Measurements from ENCODE around the gene ZC3H4. TPM values are rescaled to one million over a fixed set of nuclear protein-coding genes. Genes with fewer than 3 reads are reported as not detected.

The ZC3H4 gene
- total and polyA plus RNA-seq, 4 donors = 2.9 to 11.8 (median 6.3) TPM

- 4% methylated on average over 42 of the region's 42 CpGs for WGBS
- H3K36me3 ChIP-seq (ENCODE audit: control insufficient read depth in 4 of 4, insufficient read depth in 3 of 4, low read depth in 1 of 4, low read length in 3 of 4) = no peaks in the 10 kb centered on the region
- H3K27me3 ChIP-seq (ENCODE audit: control insufficient read depth in 4 of 4, insufficient read depth in 4 of 4, low read length in 3 of 4) = no peaks in the 10 kb centered on the region
- peak overlapping the region in 1 of 2 donors; percentile 54 for H3K9ac ChIP-seq (ENCODE audit: low read depth in 1 of 2, low read length in 2 of 2)
- DNase-seq (ENCODE audit: low spot score) = peak; percentile 73
- H3K27ac ChIP-seq (ENCODE audit: low read depth in 1 of 2, low read length in 2 of 2) = peak overlapping the region; percentile 20 to 57
- peak overlapping the region; percentile 75 to 87 (median 81) for H3K4me3 ChIP-seq (ENCODE audit: low read depth in 1 of 3, low read length in 3 of 3)
- H3K9me3 ChIP-seq (ENCODE audit: control insufficient read depth in 4 of 4, low read length in 3 of 4) = no peaks in the 10 kb centered on the region
- TF ChIP-seq SP1 (IDR thresholded peaks at IDR 0.05) (peak; percentile 62), YY1 (IDR thresholded peaks at IDR 0.05) (no peak)
- H3K4me1 ChIP-seq (ENCODE audit: control insufficient read depth in 4 of 4, insufficient read depth in 4 of 4, low read length in 3 of 4) = peaks cover 0 to 12% (median 9%) of the 10 kb centered on the region in 4 donors
Observed at GRCh38 chr19:47047763-47048405, 65.7 kb downstream of the ZC3H4 start.

- Histone ChIP-seq H3K4me1 (ENCODE audit: control insufficient read depth in 4 of 4, insufficient read depth in 4 of 4, low read length in 3 of 4) (peaks cover 0 to 12% (median 9%) of the 10 kb centered on the region in 4 donors), H3K36me3 (ENCODE audit: control insufficient read depth in 4 of 4, insufficient read depth in 3 of 4, low read depth in 1 of 4, low read length in 3 of 4) (no peaks in the 10 kb centered on the region), H3K4me3 (ENCODE audit: low read depth in 1 of 3, low read length in 3 of 3) (peak overlapping the region in 2 of 3 donors; percentile 81 to 87), H3K27me3 (ENCODE audit: control insufficient read depth in 4 of 4, insufficient read depth in 4 of 4, low read length in 3 of 4) (no peaks in the 10 kb centered on the region), H3K27ac (ENCODE audit: low read depth in 1 of 2, low read length in 2 of 2) (no peak overlapping the region), H3K9ac (ENCODE audit: low read depth in 1 of 2, low read length in 2 of 2) (no peak overlapping the region), H3K9me3 (ENCODE audit: control insufficient read depth in 4 of 4, low read length in 3 of 4) (no peaks in the 10 kb centered on the region)
- TF ChIP-seq GABPA (IDR thresholded peaks at IDR 0.05 in 1 of 2, conservative IDR thresholded peaks at IDR 0.05 in 1 of 2) = no peak
- WGBS = 88% methylated on average over 13 of the region's 13 CpGs
- no peak for DNase-seq (ENCODE audit: low spot score)
Observed at GRCh38 chr19:47047272-47047762, 66.3 kb downstream of the ZC3H4 start.

GRCh38 chr19:47045867-47046470 lies 67.6 kb downstream of the ZC3H4 start:
- Histone ChIP-seq H3K36me3 (ENCODE audit: control insufficient read depth in 4 of 4, insufficient read depth in 3 of 4, low read depth in 1 of 4, low read length in 3 of 4) (no peaks in the 10 kb centered on the region), H3K4me1 (ENCODE audit: control insufficient read depth in 4 of 4, insufficient read depth in 4 of 4, low read length in 3 of 4) (peaks cover 0 to 12% (median 9%) of the 10 kb centered on the region in 4 donors), H3K9me3 (ENCODE audit: control insufficient read depth in 4 of 4, low read length in 3 of 4) (no peaks in the 10 kb centered on the region), H3K27me3 (ENCODE audit: control insufficient read depth in 4 of 4, insufficient read depth in 4 of 4, low read length in 3 of 4) (no peaks in the 10 kb centered on the region), H3K9ac (ENCODE audit: low read depth in 1 of 2, low read length in 2 of 2) (no peak overlapping the region), H3K27ac (ENCODE audit: low read depth in 1 of 2, low read length in 2 of 2) (no peak overlapping the region), H3K4me3 (ENCODE audit: low read depth in 1 of 3, low read length in 3 of 3) (no peak overlapping the region)
- TF ChIP-seq RAD21 (IDR thresholded peaks at IDR 0.05) (no peak), ZBTB33 (IDR thresholded peaks at IDR 0.05) (no peak), TAF1 (conservative IDR thresholded peaks at IDR 0.05) (no peak), HNF4G (IDR thresholded peaks at IDR 0.05) (no peak), JUND (IDR thresholded peaks at IDR 0.05) (no peak), EGR1 (IDR thresholded peaks at IDR 0.05; ENCODE audit: low read depth in 2 of 2) (no peak), YY1 (IDR thresholded peaks at IDR 0.05) (no peak), HNF4A (conservative IDR thresholded peaks at IDR 0.05) (no peak), RXRA (IDR thresholded peaks at IDR 0.05) (no peak), MAX (IDR thresholded peaks at IDR 0.05) (no peak), FOXA2 (IDR thresholded peaks at IDR 0.05) (no peak)
- TF ChIP-seq, protein P1, sequence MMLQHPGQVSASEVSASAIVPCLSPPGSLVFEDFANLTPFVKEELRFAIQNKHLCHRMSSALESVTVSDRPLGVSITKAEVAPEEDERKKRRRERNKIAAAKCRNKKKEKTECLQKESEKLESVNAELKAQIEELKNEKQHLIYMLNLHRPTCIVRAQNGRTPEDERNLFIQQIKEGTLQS (IDR thresholded peaks at IDR 0.05) = no peak
- TF ChIP-seq, protein P2, sequence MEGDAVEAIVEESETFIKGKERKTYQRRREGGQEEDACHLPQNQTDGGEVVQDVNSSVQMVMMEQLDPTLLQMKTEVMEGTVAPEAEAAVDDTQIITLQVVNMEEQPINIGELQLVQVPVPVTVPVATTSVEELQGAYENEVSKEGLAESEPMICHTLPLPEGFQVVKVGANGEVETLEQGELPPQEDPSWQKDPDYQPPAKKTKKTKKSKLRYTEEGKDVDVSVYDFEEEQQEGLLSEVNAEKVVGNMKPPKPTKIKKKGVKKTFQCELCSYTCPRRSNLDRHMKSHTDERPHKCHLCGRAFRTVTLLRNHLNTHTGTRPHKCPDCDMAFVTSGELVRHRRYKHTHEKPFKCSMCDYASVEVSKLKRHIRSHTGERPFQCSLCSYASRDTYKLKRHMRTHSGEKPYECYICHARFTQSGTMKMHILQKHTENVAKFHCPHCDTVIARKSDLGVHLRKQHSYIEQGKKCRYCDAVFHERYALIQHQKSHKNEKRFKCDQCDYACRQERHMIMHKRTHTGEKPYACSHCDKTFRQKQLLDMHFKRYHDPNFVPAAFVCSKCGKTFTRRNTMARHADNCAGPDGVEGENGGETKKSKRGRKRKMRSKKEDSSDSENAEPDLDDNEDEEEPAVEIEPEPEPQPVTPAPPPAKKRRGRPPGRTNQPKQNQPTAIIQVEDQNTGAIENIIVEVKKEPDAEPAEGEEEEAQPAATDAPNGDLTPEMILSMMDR (IDR thresholded peaks at IDR 0.05; ENCODE audit: low read depth, low read length, missing input control) = no peak
- WGBS = 96% methylated on average over 45 of the region's 45 CpGs
- DNase-seq (ENCODE audit: low spot score) = no peak

Data from liver (tissue), 9 donors.